DND-41 (cell line): ENCODE data around the gene HRAS.

Source experiments
- EZH2 ChIP-seq: IDR thresholded peaks from 3 replicates; pipeline ENCODE4 v1.6.1; 2012; ENCODE audit warnings: borderline replicate concordance, low read depth, mild to moderate bottlenecking, moderate library complexity, low read length, inconsistent platforms; ENCODE audit not compliant: severe bottlenecking
- TF ChIP-seq, protein P1 (sequence below): IDR thresholded peaks from 2 replicates; pipeline ENCODE4 v1.5.1; 2012; ENCODE audit warnings: borderline replicate concordance, low read length, moderate library complexity, mild to moderate bottlenecking; ENCODE audit not compliant: poor library complexity, severe bottlenecking; ENCODE audit errors: extremely low read depth

GRCh38 chr11:502288-503178 is 32.8 kb downstream of the HRAS start:
- TF ChIP-seq, protein P1, sequence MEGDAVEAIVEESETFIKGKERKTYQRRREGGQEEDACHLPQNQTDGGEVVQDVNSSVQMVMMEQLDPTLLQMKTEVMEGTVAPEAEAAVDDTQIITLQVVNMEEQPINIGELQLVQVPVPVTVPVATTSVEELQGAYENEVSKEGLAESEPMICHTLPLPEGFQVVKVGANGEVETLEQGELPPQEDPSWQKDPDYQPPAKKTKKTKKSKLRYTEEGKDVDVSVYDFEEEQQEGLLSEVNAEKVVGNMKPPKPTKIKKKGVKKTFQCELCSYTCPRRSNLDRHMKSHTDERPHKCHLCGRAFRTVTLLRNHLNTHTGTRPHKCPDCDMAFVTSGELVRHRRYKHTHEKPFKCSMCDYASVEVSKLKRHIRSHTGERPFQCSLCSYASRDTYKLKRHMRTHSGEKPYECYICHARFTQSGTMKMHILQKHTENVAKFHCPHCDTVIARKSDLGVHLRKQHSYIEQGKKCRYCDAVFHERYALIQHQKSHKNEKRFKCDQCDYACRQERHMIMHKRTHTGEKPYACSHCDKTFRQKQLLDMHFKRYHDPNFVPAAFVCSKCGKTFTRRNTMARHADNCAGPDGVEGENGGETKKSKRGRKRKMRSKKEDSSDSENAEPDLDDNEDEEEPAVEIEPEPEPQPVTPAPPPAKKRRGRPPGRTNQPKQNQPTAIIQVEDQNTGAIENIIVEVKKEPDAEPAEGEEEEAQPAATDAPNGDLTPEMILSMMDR, result no peak
- no peak for TF ChIP-seq EZH2
